IPS-NIHi11 (cell line): ENCODE results near the gene ABCC6.
"Not testable (repeated sequence)": the region's sequence is repeated elsewhere in the genome, so short reads cannot be mapped to it uniquely, and the experiment has no call there.

ENCODE experiments used
- DNase-seq: peaks from one replicate; pipeline ENCODE4 v3.0.0; 2012; ENCODE audit warnings: mixed read lengths, low spot score

Gene ABCC6

GRCh38 chr16:16190546-16190945 is 32.7 kb downstream of the ABCC6 start:
- no peak for DNase-seq

- no peak for DNase-seq
Measured at GRCh38 chr16:16189842-16190241, 33.5 kb downstream of the ABCC6 start.

GRCh38 chr16:16188827-16189226 is 34.5 kb downstream of the ABCC6 start:
- DNase-seq = no peak

GRCh38 chr16:16186820-16187219 is 36.5 kb downstream of the ABCC6 start:
- DNase-seq = no peak

- DNase-seq = no peak
Measured at GRCh38 chr16:16185095-16185494, 38.2 kb downstream of the ABCC6 start.

GRCh38 chr16:16184594-16184993 is 38.7 kb downstream of the ABCC6 start:
- no peak for DNase-seq

- peak; percentile 55 for DNase-seq
Measured at GRCh38 chr16:16183562-16183961, 39.7 kb downstream of the ABCC6 start.

- DNase-seq = no peak
Measured at GRCh38 chr16:16182918-16183317, 40.4 kb downstream of the ABCC6 start.

GRCh38 chr16:16181748-16182147 is 41.5 kb downstream of the ABCC6 start:
- not testable (repeated sequence) for DNase-seq

GRCh38 chr16:16178455-16179162 is 44.7 kb downstream of the ABCC6 start:
- DNase-seq = no peak

- DNase-seq = no peak
Measured at GRCh38 chr16:16176328-16176727, 47.0 kb downstream of the ABCC6 start.

GRCh38 chr16:16175296-16175695 is 48.0 kb downstream of the ABCC6 start:
- no peak for DNase-seq

GRCh38 chr16:16172991-16173390 is 50.3 kb downstream of the ABCC6 start:
- no peak for DNase-seq

GRCh38 chr16:16171332-16171919 is 51.9 kb downstream of the ABCC6 start:
- DNase-seq = no peak

GRCh38 chr16:16169615-16170014 is 53.7 kb downstream of the ABCC6 start:
- no peak for DNase-seq

GRCh38 chr16:16168431-16168830 is 54.9 kb downstream of the ABCC6 start:
- DNase-seq = no peak

GRCh38 chr16:16167927-16168326 is 55.4 kb downstream of the ABCC6 start:
- no peak for DNase-seq

GRCh38 chr16:16166949-16167348 is 56.3 kb downstream of the ABCC6 start:
- DNase-seq = no peak

GRCh38 chr16:16166085-16166484 is 57.2 kb downstream of the ABCC6 start:
- no peak for DNase-seq

GRCh38 chr16:16164243-16164642 is 59.1 kb downstream of the ABCC6 start:
- DNase-seq = no peak

GRCh38 chr16:16163571-16163970 is 59.7 kb downstream of the ABCC6 start:
- DNase-seq = no peak

- DNase-seq = no peak
Measured at GRCh38 chr16:16163109-16163508, 60.2 kb downstream of the ABCC6 start.

- DNase-seq = no peak
Measured at GRCh38 chr16:16162591-16162990, 60.7 kb downstream of the ABCC6 start.

GRCh38 chr16:16161840-16162239 is 61.5 kb downstream of the ABCC6 start:
- DNase-seq = not testable (repeated sequence)
